Fibroblast of villous mesenchyme (primary cell): Measurements from ENCODE around the gene ARL4A. TPM values are rescaled to one million over a fixed set of nuclear protein-coding genes. Genes with fewer than 3 reads are reported as not detected.

Source experiments
- DNase-seq: peaks from one replicate; pipeline ENCODE4 v3.0.0-alpha.2; 2010; ENCODE audit warnings: low read depth
- H3K4me3 ChIP-seq: 2 replicates; pipeline ENCODE4 v1.5.1; 2011; ENCODE audit warnings: low read depth, mild to moderate bottlenecking, low read length
- total RNA-seq: library from RNA; depleted of rRNA; stranded (reverse); fragments of >200 nt; gene quantifications from 2 replicates; pipeline ENCODE4 v1.2.3, GENCODE V29; 2012
- TF ChIP-seq, protein P1 (sequence below): IDR thresholded peaks from 2 replicates; pipeline ENCODE4 v1.5.1; 2012; ENCODE audit warnings: low read depth, mild to moderate bottlenecking, low read length; ENCODE audit not compliant: insufficient read depth

Gene ARL4A
- total RNA-seq, 1 donor, result 24.6 TPM

DNA sequence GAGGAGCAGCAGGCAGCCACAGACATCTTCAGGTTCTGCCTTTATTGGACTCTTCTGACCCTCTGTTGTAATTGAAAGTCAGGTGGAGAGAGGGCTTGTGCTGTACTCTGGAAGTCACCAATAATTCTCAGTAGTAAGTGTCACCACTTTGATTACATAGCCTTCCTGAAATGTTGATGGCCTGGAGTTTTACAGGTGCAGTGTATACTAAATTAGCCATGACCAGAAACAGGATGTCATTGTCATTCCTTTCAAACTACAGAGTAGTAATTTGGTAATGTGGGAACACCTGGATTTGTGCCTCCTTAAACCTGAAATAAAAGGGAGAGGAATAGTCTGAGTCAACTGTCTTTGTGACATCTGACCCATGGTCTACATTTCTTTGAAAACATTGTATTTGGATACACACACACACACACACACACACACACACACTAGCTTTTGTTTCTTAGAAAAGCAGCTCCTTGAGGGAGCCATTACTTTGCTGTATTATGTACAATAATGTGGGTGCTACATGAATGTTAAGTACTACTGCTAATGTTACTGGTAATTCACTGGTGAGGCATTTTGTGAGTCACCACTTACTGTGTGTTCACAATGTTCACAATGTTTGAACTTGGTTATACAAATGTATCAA is 19.6 kb downstream of the ARL4A start:
- H3K4me3 ChIP-seq, result no peak overlapping the region
- DNase-seq, result no peak
- TF ChIP-seq, protein P1, sequence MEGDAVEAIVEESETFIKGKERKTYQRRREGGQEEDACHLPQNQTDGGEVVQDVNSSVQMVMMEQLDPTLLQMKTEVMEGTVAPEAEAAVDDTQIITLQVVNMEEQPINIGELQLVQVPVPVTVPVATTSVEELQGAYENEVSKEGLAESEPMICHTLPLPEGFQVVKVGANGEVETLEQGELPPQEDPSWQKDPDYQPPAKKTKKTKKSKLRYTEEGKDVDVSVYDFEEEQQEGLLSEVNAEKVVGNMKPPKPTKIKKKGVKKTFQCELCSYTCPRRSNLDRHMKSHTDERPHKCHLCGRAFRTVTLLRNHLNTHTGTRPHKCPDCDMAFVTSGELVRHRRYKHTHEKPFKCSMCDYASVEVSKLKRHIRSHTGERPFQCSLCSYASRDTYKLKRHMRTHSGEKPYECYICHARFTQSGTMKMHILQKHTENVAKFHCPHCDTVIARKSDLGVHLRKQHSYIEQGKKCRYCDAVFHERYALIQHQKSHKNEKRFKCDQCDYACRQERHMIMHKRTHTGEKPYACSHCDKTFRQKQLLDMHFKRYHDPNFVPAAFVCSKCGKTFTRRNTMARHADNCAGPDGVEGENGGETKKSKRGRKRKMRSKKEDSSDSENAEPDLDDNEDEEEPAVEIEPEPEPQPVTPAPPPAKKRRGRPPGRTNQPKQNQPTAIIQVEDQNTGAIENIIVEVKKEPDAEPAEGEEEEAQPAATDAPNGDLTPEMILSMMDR, result no peak

DNA sequence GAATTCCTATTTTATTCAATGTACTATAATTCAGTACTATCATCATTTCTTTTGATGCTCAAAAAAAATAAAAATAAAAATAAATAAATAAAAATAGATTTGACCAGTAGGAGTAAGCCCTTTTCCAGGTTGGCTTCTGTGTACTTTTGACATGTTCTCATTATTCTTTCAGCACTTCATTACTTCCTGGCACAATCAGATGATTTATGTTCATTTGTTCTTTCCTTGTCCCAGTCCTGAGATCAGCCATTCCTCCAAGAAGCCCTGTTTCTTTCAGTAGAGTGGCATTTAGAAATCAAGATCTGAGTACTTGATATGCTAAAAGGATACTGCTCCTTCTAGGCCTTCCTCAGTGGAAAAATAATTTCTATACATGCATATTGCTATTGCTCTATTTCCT is 20.9 kb downstream of the ARL4A start:
- no peak for DNase-seq
- no peak overlapping the region for H3K4me3 ChIP-seq
- TF ChIP-seq, protein P1, result no peak

DNA sequence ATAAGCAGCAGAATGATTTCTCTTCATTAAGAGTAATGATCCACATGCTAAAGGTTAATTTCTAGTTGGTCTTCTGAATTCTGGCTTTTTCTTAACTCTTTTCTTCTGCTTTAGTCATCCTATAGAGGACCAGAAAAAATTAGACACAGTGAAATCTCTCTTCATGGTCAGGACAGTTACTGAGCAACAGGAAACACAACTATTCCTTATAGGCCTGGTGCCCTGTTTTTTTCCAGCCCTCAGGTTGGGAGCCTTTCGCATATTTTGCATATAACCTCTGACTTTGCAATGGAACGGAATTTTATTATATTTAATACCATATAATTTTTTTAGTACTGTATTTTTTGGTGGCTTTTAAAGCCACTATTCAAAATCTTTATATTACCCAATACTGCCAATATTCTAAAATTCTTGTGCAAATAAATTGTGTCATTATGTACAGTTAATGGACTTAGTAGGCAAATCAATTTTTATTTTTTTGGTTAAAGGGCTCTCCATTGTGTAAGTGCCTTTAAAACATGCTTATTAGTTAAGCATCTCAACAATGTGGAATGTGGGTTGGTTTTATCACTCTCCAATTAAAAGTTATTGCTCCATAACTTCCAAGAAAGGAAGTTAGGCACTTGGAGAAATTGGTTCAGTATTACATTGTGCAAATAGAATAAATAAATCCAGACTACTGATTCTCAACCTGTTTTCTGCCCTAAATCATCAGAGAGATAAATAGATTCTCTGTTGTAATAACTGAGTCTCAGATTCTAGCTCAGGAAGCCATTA is 22.5 kb downstream of the ARL4A start:
- DNase-seq, result peak; percentile 92
- TF ChIP-seq, protein P1, result no peak
- H3K4me3 ChIP-seq, result no peak overlapping the region

DNA sequence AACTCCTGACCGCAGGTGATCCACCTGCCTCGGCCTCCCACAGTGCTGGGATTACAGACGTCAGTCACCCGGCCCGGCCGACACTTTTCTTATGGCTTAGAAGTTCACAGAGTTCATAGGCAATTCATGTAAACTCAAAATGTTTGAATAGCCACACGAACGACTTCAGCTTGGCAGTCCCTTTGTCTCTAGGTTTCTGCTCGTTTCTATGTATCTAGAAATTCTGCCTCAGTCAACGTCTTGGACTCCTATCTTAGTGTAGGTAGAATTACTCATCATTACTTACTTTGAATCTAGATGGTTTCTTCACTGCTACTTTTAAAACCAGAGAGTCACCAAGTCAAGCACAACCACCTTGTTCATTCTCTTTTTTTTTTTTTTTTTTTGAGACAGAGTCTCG is 23.7 kb downstream of the ARL4A start:
- no peak overlapping the region for H3K4me3 ChIP-seq
- TF ChIP-seq, protein P1, result no peak
- no peak for DNase-seq

- peak; percentile 63 for DNase-seq
- H3K4me3 ChIP-seq, result no peak overlapping the region
- TF ChIP-seq, protein P1, result no peak
Measured at GRCh38 chr7:12712236-12712635, 24.8 kb downstream of the ARL4A start.

GRCh38 chr7:12713625-12714378 is 26.4 kb downstream of the ARL4A start:
- TF ChIP-seq, protein P1, result no peak
- DNase-seq, result no peak
- H3K4me3 ChIP-seq, result no peak overlapping the region
